Sigmoid colon (tissue), 7 donors: ENCODE results near the gene NEK6. TPM values are rescaled to one million over a fixed set of nuclear protein-coding genes. Genes with fewer than 3 reads are reported as not detected.

Experiments
- DNase-seq: peaks from one replicate; pipeline ENCODE4 v3.0.0-alpha.2; 2019
- H3K27ac ChIP-seq, 4 donors: fragments of 200-600 bp; sonication (generic); one replicate each; pipeline ENCODE4 v1.5.1; 2016 to 2019; ENCODE audit warnings: mild to moderate bottlenecking in 1 of 4
- H3K27me3 ChIP-seq, 3 donors: fragments of 200-600 bp; sonication (generic); one replicate each; pipeline ENCODE4 v1.5.1; 2019; ENCODE audit warnings: mild to moderate bottlenecking in 1 of 3
- H3K36me3 ChIP-seq, 4 donors: fragments of 200-600 bp; sonication (generic); one replicate each; pipeline ENCODE4 v1.5.1; 2016 to 2019
- H3K4me1 ChIP-seq, 4 donors: fragments of 200-600 bp; sonication (generic); one replicate each; pipeline ENCODE4 v1.5.1; 2017 to 2019
- H3K4me3 ChIP-seq, 4 donors: fragments of 200-600 bp; sonication (generic); one replicate each; pipeline ENCODE4 v1.5.1; 2017 to 2019; ENCODE audit warnings: mild to moderate bottlenecking in 2 of 4, moderate library complexity in 1 of 4
- H3K9me3 ChIP-seq, 4 donors: fragments of 200-600 bp in 3 of 4; sonication (generic) in 3 of 4; one replicate each; pipeline versions ENCODE4 v1.5.1 to v1.6.1; 2013 to 2019
- EP300 ChIP-seq, 4 donors: sonication (generic); formaldehyde crosslinking; IDR thresholded peaks; one replicate each; pipeline ENCODE4 v1.6.1; 2017; ENCODE audit warnings: antibody characterized with exemption in 4 of 4
- POLR2A ChIP-seq, 2 donors: fragments of 450-650 bp; IDR thresholded peaks; one replicate each; pipeline ENCODE4 v1.6.1; 2016; ENCODE audit warnings: antibody characterized with exemption in 2 of 2, mild to moderate bottlenecking in 2 of 2, moderate library complexity in 2 of 2
- POLR2AphosphoS5 ChIP-seq, 4 donors: sonication (generic); formaldehyde crosslinking; IDR thresholded peaks; one replicate each; pipeline ENCODE4 v1.6.1; 2017; ENCODE audit warnings: antibody characterized with exemption in 4 of 4
- WGBS, 2 donors: extraction: QIAGEN DNeasy Blood & Tissue Kit; methylation state at CpG; one replicate each; pipeline ENCODE4 v1.1.7; 2013; 5-methylcytosine and 5-hydroxymethylcytosine counted together
- intact Hi-C: fragments of 100-400 bp; cut with DNase I; formaldehyde crosslinking; loops from one replicate; pipeline ENCODE4 v1.15.1; 2023
- polyA plus RNA-seq, 3 donors: library from polyadenylated mRNA; stranded (reverse); fragments of 200-250 nt; gene quantifications; one replicate each; pipeline ENCODE4 v1.2.3, GENCODE V29; 2013
- total RNA-seq, 4 donors: library from RNA; depleted of rRNA; stranded (reverse); fragments of >200 nt; gene quantifications; one replicate each; pipeline ENCODE4 v1.1.0, GENCODE V29; 2016
- TF ChIP-seq, protein P1 (sequence below), 4 experiments: fragments of 450-650 bp in 3 of 4; fragments of 200-600 bp in 1 of 4; IDR thresholded peaks; one replicate each; pipeline ENCODE4 v1.5.1; 2016 to 2019; ENCODE audit warnings: antibody characterized with exemption in 4 of 4, mild to moderate bottlenecking in 3 of 4, moderate library complexity in 2 of 4
- donor health status: healthy with polysubstance abuse.
- donor health status: Bipolar disorder and iron deficiency.
- donor health status: healthy.

NEK6 gene
- total and polyA plus RNA-seq, 7 donors, result 8.2 to 36.2 (median 18.7) TPM

DNA sequence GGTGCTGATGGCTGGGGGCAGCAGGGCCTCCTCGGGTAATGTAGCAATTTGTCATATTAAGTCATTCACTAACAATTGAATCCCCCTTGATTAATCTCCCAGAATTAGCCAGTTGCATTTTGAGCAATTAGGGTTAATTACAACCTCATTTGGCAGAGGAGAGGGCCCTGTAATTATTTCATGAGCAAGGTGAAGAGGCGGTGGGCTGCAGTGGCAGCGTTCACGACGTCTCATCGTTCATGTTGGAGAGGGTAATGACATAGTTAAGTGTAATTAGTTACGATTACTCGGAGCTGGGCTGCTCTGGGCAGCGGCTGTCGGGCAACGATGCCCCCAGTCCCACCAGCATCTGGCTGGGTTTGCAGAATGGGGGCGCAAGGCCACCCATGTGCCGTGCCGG is 46.0 kb downstream of the NEK6 start:
- Histone ChIP-seq H3K4me1 (peaks cover 0 to 26% (median 7%) of the 10 kb centered on the region in 4 donors), H3K9me3 (no peaks in the 10 kb centered on the region)

DNA sequence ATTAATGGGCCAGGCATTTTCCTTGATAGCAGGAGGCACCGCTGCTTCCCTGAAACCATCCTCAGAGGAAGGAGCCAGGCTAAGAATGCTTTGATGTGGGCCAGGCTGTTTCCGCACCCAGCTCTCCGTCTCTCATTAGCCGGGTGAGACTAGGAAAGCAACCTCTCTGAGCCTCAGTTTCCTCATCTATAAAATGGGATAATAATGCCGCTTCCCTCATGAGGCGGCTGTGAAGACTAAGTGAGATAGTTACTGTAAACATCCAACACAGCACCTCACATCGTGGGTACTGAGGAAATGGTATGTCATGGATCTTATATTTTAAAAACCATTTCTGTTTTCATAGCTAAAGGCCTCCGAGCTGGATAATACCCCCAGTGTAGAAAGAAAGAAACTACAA is 46.5 kb downstream of the NEK6 start:
- no peak for TF ChIP-seq POLR2A (IDR thresholded peaks at IDR 0.05)
- TF ChIP-seq, protein P1, sequence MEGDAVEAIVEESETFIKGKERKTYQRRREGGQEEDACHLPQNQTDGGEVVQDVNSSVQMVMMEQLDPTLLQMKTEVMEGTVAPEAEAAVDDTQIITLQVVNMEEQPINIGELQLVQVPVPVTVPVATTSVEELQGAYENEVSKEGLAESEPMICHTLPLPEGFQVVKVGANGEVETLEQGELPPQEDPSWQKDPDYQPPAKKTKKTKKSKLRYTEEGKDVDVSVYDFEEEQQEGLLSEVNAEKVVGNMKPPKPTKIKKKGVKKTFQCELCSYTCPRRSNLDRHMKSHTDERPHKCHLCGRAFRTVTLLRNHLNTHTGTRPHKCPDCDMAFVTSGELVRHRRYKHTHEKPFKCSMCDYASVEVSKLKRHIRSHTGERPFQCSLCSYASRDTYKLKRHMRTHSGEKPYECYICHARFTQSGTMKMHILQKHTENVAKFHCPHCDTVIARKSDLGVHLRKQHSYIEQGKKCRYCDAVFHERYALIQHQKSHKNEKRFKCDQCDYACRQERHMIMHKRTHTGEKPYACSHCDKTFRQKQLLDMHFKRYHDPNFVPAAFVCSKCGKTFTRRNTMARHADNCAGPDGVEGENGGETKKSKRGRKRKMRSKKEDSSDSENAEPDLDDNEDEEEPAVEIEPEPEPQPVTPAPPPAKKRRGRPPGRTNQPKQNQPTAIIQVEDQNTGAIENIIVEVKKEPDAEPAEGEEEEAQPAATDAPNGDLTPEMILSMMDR (IDR thresholded peaks at IDR 0.05), result no peak
- no peak for TF ChIP-seq POLR2AphosphoS5 (IDR thresholded peaks at IDR 0.05)
- no peak for TF ChIP-seq EP300 (IDR thresholded peaks at IDR 0.05)
- 89 to 92% methylated on average over 8 of the region's 8 CpGs for WGBS, 2 donors
- H3K9me3 ChIP-seq, result no peaks in the 10 kb centered on the region
- H3K27me3 ChIP-seq, result no peaks in the 10 kb centered on the region
- peaks cover 0 to 28% (median 5%) of the 10 kb centered on the region in 4 donors for H3K4me1 ChIP-seq
- intact Hi-C loops, result no loop called here
- peaks cover 0 to 34% (median 9%) of the 10 kb centered on the region in 4 donors for H3K36me3 ChIP-seq
- DNase-seq, result no peak
- H3K27ac ChIP-seq, result no peak overlapping the region
- H3K4me3 ChIP-seq, result no peak overlapping the region

More for the DNA sequence above, 46.0 kb downstream of the NEK6 start:
- no peak for DNase-seq
- no peaks in the 10 kb centered on the region for H3K27me3 ChIP-seq
- peaks cover 0 to 34% (median 9%) of the 10 kb centered on the region in 4 donors for H3K36me3 ChIP-seq
- WGBS, 2 donors, result 92 to 93% methylated on average over 14 of the region's 14 CpGs
- intact Hi-C loops, result no loop called here
- H3K27ac ChIP-seq, result no peak overlapping the region
- TF ChIP-seq, protein P1 (IDR thresholded peaks at IDR 0.05), result no peak
- no peak for TF ChIP-seq EP300 (IDR thresholded peaks at IDR 0.05)
- TF ChIP-seq POLR2AphosphoS5 (IDR thresholded peaks at IDR 0.05), result no peak
- TF ChIP-seq POLR2A (IDR thresholded peaks at IDR 0.05), result no peak
- H3K4me3 ChIP-seq, result no peak overlapping the region

DNA sequence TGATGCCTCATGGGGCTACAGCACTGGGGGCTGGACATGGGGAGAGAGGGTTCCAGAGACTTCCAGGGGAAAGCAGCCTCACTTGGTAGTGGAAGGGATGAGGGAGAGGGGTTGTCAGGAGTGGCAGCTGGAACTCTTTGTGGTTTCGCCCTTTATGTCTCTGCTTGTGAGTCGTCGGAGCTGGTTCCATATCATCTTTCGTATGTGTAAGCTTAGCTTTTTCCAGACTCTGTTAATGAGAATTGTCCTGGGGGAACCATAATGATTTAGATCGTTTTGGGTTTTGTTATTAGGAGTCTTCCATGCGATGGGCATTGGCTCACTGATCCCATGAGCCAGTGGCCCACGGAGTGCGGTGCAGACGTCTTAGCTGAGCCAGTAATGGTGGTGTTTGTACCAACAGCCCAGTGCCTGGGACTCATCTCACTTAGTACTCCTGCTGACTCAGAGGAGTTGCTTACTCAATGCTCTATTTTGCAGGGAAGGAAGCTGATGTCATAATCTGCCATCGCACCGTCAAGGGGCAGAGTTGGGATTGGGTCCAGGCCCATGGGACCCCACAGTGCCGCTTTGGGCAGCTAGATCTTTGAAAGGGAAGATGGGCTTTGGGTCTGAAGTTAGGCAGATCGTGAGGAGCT is 48.5 kb downstream of the NEK6 start:
- H3K4me3 ChIP-seq, result no peak overlapping the region
- peaks cover 0 to 25% (median 3%) of the 10 kb centered on the region in 4 donors for H3K4me1 ChIP-seq
- intact Hi-C loops, result no loop called here
- 81 to 83% methylated on average over 13 of the region's 13 CpGs for whole genome bisulfite sequencing, 2 donors
- DNase-seq, result no peak
- H3K9me3 ChIP-seq, result no peaks in the 10 kb centered on the region
- peaks cover 0 to 34% (median 9%) of the 10 kb centered on the region in 4 donors for H3K36me3 ChIP-seq
- no peaks in the 10 kb centered on the region for H3K27me3 ChIP-seq
- TF ChIP-seq EP300 (IDR thresholded peaks at IDR 0.05), result no peak
- TF ChIP-seq, protein P1 (IDR thresholded peaks at IDR 0.05), result no peak
- TF ChIP-seq POLR2A (IDR thresholded peaks at IDR 0.05), result no peak
- TF ChIP-seq POLR2AphosphoS5 (IDR thresholded peaks at IDR 0.05), result no peak
- H3K27ac ChIP-seq, result peak overlapping the region; percentile 4 to 56 (median 14)

DNA sequence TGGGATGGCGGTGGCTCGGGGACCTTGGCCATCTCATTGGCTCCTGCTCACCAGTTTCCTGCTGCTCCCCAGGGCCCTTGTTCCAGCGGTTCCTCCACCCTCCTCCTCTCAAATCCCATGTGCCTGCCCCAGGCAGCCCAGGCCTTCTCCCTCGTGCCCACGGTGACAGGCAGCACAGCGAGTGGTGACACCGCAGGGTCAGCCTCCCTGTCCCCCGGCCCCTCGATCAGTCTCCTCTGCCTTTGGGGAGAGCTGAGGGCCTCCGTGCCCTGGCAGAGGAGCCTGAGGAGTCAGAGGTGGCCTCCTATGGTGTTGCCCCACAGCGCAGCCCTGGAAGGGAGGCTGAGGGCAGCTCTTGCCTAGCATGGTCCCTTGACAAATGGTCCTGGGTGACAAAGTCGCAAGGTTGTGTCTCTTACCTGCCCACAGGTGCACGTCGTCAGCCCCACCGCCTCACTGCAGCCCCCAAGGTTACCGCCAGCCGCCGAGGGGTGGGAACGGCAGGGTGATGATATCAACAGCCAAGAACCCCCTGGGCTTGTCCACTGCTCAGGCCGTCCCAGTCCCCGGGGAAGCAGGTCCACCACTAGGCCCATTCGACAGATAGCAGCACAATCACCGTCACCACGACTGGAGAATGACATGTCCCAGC is 49.8 kb downstream of the NEK6 start:
- Histone ChIP-seq H3K27me3 (no peaks in the 10 kb centered on the region), H3K4me3 (no peak overlapping the region), H3K36me3 (peaks cover 0 to 31% (median 6%) of the 10 kb centered on the region in 4 donors), H3K27ac (peak overlapping the region in 2 of 4 donors; percentile 2 to 25), H3K4me1 (peaks cover 0 to 25% (median 3%) of the 10 kb centered on the region in 4 donors), H3K9me3 (no peaks in the 10 kb centered on the region)
- 91 to 95% methylated on average over 24 of the region's 24 CpGs for WGBS, 2 donors
- intact Hi-C loops, result no loop called here
- DNase-seq, result no peak
- TF ChIP-seq, protein P1 (IDR thresholded peaks at IDR 0.05), result no peak
- no peak for TF ChIP-seq POLR2AphosphoS5 (IDR thresholded peaks at IDR 0.05)
- TF ChIP-seq POLR2A (IDR thresholded peaks at IDR 0.05), result no peak
- no peak for TF ChIP-seq EP300 (IDR thresholded peaks at IDR 0.05)
